HG02885 (cell line): ENCODE measurements around the gene FAM200A.
A peak's percentile ranks its signal among the peaks of the same experiment; 100 is the strongest.
"Not testable (repeated sequence)": the region's sequence is repeated elsewhere in the genome, so short reads cannot be mapped to it uniquely, and the experiment has no call there.

ENCODE experiments used
- ATAC-seq: cut with Tn5 transposase; IDR thresholded peaks from one replicate; pipeline ENCODE4 v1.9.1; 2021; ENCODE audit warnings: mild to moderate bottlenecking; ENCODE audit not compliant: unreplicated experiment, poor library complexity

The FAM200A gene

GRCh38 chr7:99551767-99552463 is at the start of gene FAM200A:
TSS of gene FAM200A (minus strand) at chr7:99552114. CDS start at chr7:99548407, 3,707 bp downstream.
- ATAC-seq, result peak; percentile 99

GRCh38 chr7:99599836-99600235 is 47.9 kb upstream of the FAM200A start:
- no peak for ATAC-seq

DNA sequence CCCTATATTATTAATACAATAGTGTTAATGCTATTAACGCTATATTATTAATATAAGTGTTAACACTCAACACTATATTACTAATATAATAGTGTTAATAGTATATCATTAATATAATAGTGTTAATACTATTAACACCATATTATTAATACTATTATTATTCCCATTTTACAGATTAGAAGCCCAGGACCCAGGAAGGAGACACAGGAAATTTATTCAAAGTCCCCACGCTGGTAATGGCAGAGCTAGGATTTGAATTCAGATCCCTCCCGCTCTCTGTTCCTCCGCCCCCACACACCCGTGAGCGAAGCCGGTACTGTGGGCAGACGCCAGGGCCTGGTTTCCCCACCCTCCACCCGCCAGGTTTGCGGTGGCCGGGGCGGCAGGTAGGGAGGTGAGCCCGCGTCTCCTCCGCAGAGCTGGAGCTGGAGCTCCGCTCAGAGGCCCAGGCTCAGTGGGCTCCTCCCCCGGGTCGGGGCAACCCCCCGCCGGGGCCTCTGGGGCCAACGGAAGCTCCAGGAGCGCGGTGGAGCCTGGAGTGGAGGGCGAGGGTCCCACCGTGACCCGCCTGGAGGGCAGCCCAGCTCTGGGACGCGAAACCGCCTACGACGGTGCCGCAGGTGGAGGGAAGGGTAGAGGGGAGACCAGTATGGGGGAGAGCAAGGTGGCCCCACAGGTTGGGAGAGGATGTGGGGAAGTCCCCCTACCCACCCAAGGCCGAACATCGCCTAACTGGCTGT is 46.0 kb upstream of the FAM200A start, which contains the start of gene TMEM225B:
Gene TMEM225B, plus strand, starts transcription at position 506 of the 740 bp plus-strand sequence. CDS start 6,122 bp downstream, outside the sequence.
- no peak for ATAC-seq

DNA sequence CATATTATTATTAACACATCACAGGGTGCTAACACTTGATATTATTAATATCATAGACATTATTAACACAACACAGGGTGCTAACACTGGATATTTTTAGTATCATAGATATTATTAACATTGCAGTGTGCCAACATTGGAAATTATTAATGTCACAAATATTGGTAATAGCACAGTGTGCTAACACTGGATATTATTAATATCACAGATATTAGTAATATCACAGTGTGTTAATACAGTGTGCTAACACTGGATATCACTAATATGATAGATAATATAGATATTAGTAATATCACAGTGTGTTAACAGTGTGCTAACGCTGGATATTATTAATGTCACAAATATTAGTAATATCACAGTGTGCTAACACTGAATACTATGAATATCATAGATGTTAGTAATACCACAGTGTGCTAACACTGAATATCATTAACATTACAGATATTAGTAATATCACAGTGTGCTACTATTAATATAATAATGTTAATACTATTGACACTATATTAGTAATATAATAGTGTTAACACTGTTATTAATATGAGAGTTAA is 44.6 kb upstream of the FAM200A start:
- ATAC-seq, result no peak

DNA sequence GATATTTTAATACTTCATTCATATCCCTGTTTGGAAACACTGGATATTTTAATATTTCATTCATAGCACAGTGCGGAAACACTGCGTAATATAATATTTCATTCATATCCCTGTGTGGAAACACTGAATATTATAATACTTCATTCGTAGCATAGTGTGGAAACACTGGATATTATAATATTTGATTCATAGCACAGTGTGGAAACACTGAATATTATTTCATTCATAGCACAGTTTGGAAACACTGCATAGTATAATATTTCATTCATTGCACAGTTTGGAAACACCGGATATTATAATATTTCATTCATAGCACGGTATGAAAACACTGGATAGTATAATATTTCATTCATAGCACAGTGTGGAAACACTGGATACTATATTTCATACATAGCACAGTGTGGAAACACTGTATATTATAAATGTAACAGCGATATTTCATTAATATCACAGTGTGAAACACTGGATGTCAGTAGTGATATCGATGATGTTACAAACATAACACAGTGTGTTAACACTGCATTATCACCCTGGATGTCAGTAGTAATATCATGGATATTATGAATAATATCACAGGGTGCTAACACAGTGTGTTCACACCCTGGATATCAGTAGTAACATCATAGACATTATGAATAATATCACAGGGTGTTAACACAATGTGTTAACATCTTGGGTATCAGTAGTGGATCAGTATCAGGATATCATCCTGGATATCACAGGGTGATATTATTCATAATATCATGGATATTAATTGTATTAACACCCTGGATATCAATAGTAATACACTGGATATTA is 43.2 kb upstream of the FAM200A start:
- ATAC-seq, result no peak

- no peak for ATAC-seq
Observed at GRCh38 chr7:99588868-99589267, 37.0 kb upstream of the FAM200A start.

DNA sequence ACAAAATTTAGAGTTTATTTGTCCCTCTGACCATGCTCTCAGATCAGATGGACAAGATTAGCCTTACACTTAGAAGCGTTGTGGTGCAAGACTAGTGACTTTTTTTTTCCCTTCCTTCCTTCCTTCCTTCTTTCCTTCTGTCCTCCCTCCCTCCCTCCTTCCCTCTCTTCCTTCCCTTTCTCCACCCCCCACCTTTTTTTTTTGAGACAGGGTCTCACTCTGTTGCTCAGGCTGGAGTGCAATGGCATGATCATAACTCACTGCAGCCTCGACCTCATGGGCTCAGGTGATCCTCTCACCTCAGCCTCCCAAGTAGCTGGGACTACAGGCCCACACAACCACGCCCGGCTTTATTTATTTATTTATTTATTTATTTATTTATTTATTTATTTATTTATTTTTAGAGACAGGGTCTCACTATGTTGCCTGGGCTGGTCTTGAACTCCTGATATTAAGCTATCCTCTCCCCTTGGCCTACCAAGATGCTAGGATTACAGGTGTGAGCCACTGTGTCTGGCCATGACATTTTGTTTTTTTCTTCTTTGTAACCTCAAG is 28.9 kb upstream of the FAM200A start:
- ATAC-seq, result not testable (repeated sequence)

DNA sequence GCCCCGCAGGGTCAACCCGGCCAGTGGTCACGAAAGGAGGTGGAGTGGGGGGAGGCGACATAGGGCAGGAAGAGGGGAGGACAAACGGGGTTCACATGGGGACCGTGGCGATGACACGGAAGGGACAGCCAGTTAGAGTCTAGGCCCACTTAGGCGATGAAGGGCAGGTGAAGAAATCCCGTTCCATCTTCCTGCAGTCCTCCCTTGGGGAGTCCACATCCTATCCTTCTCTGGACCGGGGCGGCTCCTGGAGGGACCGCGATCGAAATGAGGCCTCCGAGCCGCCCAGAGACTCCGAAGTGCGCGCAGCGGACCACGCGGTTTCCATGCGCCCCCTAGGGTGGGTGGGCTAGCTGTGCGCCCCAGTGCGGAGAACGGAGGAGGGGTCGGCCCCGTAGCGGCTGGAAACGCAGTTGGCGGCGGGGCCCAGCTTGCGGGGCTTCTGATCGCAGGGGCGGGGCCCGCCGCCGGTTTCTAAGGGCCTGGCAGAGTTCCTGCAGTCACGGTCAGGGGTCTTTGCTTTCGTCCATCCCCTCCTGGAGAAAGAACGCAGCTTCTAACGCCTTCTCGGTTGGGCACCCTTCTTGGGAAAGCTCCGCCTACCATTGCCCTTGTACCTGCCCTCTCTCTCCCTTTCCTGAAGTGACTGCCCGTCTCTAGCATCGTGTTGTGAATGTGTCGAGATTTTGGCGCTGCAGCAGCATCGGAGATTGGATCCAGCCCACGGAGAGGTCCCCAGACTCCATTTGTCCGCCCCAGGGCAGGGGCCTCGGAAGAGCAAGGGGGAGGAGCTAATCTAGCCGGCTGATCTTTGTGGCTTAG is 28.3 kb upstream of the FAM200A start:
- ATAC-seq, result no peak

- no peak for ATAC-seq
Observed at GRCh38 chr7:99579281-99579955, 27.5 kb upstream of the FAM200A start.

GRCh38 chr7:99576251-99576650 is 24.3 kb upstream of the FAM200A start:
- ATAC-seq, result no peak

DNA sequence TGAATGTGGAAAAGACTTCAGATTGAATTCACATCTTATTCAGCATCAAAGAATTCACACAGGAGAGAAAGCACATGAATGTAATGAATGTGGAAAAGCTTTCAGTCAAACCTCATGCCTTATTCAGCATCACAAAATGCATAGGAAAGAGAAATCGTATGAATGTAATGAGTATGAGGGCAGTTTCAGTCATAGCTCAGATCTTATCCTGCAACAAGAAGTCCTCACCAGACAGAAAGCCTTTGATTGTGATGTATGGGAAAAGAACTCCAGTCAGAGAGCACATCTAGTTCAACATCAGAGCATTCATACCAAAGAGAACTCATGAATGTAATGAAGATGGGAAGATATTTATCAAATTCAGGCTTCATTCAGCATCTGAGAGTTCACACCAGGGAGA is 21.3 kb upstream of the FAM200A start:
- no peak for ATAC-seq

DNA sequence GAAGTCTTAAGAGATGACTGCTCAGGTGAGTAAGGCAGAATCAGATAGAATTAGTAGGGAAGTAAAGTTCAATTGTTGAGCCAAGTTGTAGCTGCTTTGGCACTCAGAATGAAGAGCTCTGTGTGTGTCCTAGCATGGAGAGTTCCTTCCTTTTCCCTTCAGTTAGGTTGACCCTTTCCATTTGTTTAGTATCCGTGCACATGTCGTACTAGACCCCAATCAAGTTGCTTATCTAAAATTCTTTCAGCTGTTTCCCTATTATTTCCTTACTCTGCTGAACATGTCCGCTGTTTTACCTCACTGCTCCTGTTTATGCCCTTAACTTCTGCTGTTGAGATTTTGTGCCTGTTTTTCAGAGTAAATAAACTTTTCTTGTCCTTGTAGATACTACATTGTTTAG is 19.9 kb upstream of the FAM200A start:
- no peak for ATAC-seq

DNA sequence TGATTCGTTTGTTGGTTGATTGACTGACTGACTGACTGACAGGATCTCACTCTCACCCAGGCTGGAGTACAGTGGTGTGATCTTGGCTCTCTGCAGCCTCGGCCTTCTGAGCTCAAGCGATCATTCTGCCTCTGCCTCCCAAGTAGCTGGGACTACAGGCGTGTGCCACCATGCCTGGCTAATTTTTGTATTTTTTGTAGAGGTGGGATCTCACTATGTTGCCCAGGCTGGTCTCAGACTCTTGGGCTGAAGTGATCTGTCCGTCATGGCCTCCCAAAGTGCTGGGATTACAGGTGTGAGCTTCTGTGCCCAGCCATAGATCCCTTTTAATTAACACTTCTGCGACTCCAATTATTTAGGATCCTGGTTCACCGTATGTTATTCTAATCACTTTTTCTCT is 16.9 kb upstream of the FAM200A start:
- ATAC-seq, result not testable (repeated sequence)

DNA sequence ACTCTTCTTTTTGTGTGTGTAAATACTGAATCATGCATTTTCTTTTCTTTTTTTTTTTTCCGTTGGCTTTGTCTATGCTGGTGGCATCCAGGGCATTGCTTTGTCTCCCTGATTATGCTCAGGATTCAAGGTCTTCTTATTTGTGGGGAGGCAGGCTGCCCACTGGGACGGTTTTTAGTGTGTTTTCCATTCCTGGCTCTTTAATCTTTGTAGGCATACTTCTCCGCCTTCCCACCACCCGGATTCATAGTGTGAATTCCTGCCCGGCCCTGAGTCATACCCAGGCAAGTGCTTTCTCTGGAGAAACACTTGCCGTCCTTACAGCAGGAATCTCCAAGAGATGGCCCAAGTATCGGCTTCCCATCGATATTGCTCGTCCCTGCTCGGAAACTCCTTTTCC is 11.7 kb upstream of the FAM200A start:
- ATAC-seq, result no peak

DNA sequence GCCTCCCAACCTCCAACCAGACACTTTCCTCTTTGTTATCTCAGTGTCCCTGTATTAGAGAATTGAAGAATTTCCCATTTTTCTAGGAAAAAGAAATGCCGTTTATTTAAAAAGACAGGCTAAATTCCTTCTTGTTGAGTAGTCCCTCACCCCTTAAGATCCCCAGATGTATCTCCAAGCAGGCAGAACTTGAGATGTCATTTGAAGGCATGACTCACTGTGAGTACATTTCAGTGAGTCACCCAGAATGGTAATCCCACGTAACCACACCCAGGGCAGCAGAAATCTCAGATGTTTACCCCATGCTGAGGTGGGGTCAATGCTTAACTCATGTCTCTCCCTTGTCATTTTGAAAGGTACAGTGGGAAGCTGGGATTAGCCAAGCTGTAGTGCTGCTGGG is 10.9 kb upstream of the FAM200A start:
- ATAC-seq, result no peak

DNA sequence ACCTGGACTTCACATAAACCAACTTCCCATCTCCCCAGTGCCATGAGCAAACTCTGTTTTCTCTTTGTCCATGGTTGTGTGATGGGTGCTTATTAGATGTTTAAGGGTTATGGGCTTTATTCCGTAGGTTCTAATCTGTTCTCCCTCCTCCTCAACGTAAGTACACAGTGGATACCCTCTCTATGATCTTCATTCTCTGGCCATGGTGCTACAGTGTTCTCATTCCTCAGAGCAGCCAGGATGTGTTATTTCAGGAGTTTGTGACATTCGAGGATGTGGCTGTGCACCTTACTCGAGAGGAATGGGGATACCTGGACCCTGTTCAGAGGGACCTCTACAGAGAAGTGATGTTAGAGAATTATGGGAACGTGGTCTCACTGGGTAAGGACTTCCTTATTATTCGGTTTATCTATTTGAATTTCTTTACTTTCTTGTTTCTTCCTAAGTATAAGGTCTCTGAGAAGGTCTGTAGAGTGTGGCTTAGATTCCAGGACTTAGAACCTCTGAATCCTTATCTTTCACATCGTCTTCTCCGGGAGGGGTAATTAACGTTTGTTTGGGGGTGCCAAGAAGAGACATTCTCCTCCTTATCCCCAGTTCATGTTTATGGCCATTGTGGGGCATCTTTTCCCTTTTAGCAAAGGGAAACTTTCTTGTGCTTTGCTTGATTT is 10.3 kb upstream of the FAM200A start:
- ATAC-seq, result no peak

GRCh38 chr7:99561737-99562051 is 9.8 kb upstream of the FAM200A start:
- ATAC-seq, result no peak

- ATAC-seq, result no peak
Observed at GRCh38 chr7:99560834-99561736, 9.2 kb upstream of the FAM200A start.
